ENCODE data around the gene BNIPL.

- TF ChIP-seq POLR2A (IDR thresholded peaks at IDR 0.05; ENCODE audit: insufficient read depth in 1 of 2, low read depth in 2 of 2, low read length in 2 of 2), result peak in 1 of 2 experiments; percentile 32; a peak in 1 of 4 replicates
- no peak for TF ChIP-seq BRF2 (CRISPR knock-in tag; IDR thresholded peaks at IDR 0.05)
- TF ChIP-seq REPIN1 (CRISPR knock-in tag; IDR thresholded peaks at IDR 0.05; ENCODE audit: borderline replicate concordance, low read depth), result peak; percentile 77
- TF ChIP-seq RFX3 (CRISPR knock-in tag; IDR thresholded peaks at IDR 0.05), result no peak
- peak; percentile 70; the same call in 1 of the 2 replicates for TF ChIP-seq ZNF670 (CRISPR knock-in tag; IDR thresholded peaks at IDR 0.05; ENCODE audit: borderline replicate concordance)
- peak; percentile 81 for TF ChIP-seq CTCF (CRISPR knock-in tag; IDR thresholded peaks at IDR 0.05)
- TF ChIP-seq NR3C1 (CRISPR knock-in tag; IDR thresholded peaks at IDR 0.05), result no peak
- TF ChIP-seq POLR2AphosphoS5 (IDR thresholded peaks at IDR 0.05; ENCODE audit: low read depth, low read length), result no peak
Observed at GRCh38 chr1:151047925-151048644, 11.7 kb downstream of the BNIPL start.
